GM10266 (cell line): ENCODE measurements around the gene FOXN3.

Source experiments
- DNase-seq: peaks from one replicate; pipeline ENCODE4 v3.0.0; 2012; ENCODE audit errors: extremely low spot score
- TF ChIP-seq, protein P1 (sequence below): IDR thresholded peaks from 2 replicates; pipeline ENCODE4 v1.5.1; 2012; ENCODE audit warnings: mild to moderate bottlenecking, low read depth; ENCODE audit not compliant: control insufficient read depth, insufficient read depth; ENCODE audit errors: missing control alignments

Gene FOXN3

DNA sequence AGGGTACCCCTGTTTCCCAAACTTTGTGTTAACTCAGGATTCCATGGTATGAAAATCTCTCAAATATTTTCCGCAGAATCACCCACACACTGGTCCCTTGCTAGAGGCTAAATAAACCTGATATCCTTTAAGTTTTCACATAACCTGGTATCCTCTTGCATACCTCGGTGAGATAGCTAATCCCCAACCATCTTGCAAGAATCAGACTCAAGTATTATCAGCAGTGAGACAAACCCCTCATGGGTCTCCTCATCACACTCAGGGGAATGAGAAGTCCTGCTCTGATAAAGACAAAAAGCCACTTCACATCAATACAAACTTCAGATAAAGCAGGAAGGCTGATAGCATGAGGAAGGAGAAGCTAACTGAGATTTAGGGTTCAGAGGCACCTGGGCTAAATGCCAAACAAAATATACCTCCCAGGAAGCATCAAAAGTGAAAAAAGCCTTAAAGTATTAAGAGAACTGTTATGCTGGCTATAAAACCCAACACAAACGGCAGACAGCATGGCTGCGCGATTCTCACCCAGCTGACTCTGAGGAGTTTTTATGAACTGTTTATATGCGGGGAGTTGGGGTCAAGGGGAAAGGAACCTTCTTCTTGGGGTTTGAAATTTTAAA, 96.5 kb downstream of the FOXN3 start:
- no peak for DNase-seq
- TF ChIP-seq, protein P1, sequence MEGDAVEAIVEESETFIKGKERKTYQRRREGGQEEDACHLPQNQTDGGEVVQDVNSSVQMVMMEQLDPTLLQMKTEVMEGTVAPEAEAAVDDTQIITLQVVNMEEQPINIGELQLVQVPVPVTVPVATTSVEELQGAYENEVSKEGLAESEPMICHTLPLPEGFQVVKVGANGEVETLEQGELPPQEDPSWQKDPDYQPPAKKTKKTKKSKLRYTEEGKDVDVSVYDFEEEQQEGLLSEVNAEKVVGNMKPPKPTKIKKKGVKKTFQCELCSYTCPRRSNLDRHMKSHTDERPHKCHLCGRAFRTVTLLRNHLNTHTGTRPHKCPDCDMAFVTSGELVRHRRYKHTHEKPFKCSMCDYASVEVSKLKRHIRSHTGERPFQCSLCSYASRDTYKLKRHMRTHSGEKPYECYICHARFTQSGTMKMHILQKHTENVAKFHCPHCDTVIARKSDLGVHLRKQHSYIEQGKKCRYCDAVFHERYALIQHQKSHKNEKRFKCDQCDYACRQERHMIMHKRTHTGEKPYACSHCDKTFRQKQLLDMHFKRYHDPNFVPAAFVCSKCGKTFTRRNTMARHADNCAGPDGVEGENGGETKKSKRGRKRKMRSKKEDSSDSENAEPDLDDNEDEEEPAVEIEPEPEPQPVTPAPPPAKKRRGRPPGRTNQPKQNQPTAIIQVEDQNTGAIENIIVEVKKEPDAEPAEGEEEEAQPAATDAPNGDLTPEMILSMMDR, result no peak

DNA sequence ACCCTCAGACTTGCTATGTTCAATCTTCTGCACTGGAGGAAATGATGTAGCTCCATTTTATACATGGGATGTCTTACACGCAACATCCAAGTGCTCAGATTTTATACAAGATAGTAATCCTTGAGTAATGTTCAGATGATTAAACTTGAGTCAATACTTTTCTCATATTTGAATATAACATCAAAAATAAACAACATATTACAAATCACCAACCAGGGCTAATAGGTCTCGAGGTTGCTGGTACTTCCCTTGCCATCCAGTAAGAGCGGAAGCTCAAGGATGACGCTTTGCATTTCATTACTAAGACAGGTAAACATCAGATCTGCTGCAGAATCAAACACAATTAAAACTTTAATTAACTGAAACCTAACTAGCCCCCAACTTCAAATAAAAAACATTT, 97.3 kb downstream of the FOXN3 start:
- no peak for DNase-seq
- TF ChIP-seq, protein P1, result no peak

DNA sequence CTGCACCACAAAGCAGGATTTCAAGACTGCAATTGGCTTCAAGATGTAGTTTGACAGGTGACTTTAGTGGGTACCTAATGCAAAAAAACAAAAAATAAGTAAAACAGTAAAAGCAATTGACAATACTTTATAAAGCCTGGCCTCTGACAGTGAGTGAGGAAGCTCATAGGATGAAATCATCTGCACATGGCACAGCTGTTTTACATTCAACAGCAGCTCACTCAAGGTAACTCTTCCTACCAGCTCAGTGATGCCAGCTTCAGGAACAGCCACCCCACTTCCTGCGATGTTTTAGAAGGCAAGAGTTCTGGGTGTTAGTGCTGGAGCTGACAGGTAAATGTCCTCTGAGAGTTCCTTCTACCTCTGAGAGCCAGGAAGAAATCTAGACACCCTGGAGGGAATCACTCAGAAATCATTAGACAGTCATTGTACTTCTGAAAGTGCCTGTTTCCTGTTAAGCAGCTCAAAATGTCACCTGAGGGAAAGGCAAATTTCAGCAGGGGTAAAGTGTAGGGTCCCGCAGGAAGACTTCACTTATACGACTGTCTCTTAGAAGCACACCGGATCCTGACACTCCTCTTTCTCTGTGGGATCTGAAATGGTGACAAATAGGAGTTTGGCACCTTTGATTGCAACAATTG, 99.9 kb downstream of the FOXN3 start:
- TF ChIP-seq, protein P1, result no peak
- no peak for DNase-seq

DNA sequence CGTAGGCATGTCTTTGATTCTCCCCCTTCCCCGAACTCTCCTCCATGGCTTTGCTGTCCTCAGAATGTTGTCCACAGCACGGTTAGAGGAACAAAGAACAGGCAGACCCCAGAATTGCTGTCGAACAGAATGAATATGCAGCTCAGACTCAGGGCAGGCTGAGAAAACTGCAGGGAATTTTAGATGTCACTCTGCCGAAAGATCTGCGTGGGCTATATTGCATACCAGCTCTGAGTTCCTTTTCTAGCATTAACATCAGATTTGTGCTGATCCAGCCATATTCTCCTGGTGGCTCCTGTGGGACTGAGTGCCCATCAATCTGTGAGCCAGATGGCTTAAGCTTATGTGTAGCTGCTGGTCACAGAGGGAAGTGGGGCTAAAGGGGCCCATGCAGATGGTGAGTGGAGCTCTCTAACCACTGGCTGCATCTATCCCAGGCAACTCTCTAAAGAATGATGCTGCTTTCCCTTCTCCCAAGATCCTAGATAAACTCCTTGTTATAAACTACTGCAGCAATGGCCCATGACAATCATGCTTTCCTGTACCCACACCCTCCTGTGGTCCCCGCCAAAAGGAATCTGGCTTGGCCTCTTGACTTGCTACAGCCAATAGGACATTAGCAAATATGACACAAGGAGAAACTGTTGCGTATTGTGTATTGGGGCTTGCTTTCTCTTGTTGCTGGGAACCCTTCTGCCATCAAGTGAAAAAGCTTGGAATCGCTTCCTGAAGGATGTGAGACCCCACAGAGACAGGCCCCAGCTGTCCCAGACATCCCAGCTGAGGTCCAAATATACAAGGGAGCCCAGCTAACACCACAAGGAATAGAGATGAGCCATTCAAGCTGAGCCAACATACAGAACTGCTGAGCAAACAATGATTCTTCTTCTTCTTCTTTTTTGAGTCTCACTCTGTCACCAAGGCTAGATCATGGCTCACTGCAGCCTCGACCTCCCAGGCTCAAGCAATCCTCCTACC, 101.3 kb downstream of the FOXN3 start:
- no peak for DNase-seq

DNA sequence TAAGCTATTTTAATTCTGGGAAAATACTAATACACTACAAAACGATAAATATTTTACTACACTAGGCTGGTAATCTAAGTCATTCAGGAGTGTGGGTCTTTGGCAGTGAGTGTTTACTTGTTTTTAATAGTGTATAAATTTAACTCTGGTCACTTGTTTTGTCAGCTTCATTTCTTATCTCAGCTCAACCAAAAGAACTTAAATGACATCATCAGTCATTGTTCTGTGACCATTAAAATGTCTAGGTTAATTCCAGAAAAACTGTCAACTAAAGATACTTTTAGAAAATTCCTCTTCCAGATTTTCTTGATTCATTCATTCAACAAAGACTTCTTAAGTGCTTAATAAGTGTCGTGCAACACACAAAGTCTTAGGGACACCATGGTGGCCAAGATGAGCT, 102.8 kb downstream of the FOXN3 start:
- TF ChIP-seq, protein P1, result no peak
- DNase-seq, result no peak

More for the DNA sequence above, 101.3 kb downstream of the FOXN3 start:
- TF ChIP-seq, protein P1, result no peak

DNA sequence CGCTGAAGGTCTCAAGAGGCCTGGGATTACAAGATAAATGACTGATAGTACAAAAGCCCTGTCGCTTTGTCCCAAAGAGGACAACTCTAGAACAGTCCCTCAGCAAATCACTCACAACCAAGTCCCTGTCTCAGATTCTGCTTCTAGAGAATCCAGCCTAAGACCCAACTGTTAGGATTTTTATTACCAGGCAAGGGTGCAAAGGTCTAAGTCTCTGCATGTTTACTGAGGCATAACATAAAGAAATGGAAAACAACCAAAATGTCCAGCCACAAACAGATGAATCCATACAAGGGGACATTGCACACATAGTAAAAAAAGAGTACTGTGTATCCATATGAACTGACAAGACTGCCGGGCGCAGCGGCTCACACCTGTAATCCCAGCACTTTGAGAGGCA, 104.1 kb downstream of the FOXN3 start:
- no peak for DNase-seq
- TF ChIP-seq, protein P1, result no peak
